Right atrium auricular region (tissue), 2 donors: ENCODE data around the gene SNRPF. TPM values are rescaled to one million over a fixed set of nuclear protein-coding genes. Genes with fewer than 3 reads are reported as not detected.
A peak's percentile ranks its signal among the peaks of the same experiment; 100 is the strongest.

Experiments
- DNase-seq: peaks from one replicate; pipeline ENCODE4 v3.0.0-alpha.2; 2019; ENCODE audit warnings: low spot score
- H3K27ac ChIP-seq, 2 donors: fragments of 200-600 bp; sonication (generic); 1 replicate in 1 of 2; 2 replicates in 1 of 2; pipeline ENCODE4 v1.5.1; 2016 to 2019
- H3K27me3 ChIP-seq, 2 donors: fragments of 200-600 bp; sonication (generic); one replicate each; pipeline versions ENCODE4 v1.5.1 to v1.6.0; 2017 to 2019
- H3K36me3 ChIP-seq: fragments of 200-600 bp; sonication (generic); one replicate; pipeline ENCODE4 v1.5.1; 2016
- H3K4me1 ChIP-seq, 2 donors: fragments of 200-600 bp; sonication (generic); one replicate each; pipeline versions ENCODE4 v1.5.1 to v1.6.0; 2017 to 2019
- H3K4me3 ChIP-seq, 2 donors: fragments of 200-600 bp; sonication (generic); 1 replicate in 1 of 2; 2 replicates in 1 of 2; pipeline ENCODE4 v1.5.1; 2017 to 2019; ENCODE audit warnings: mild to moderate bottlenecking in 1 of 2, moderate library complexity in 1 of 2
- H3K9me3 ChIP-seq, 2 donors: fragments of 200-600 bp; sonication (generic); one replicate each; pipeline ENCODE4 v1.5.1; 2019
- CTCF ChIP-seq, 2 donors: fragments of 200-600 bp; sonication (generic); IDR thresholded peaks; one replicate each; pipeline ENCODE4 v1.5.1; 2019; ENCODE audit warnings: antibody characterized with exemption in 2 of 2
- total RNA-seq, 2 donors: library from RNA; depleted of rRNA; stranded (reverse); fragments of >200 nt; gene quantifications; one replicate each; pipeline ENCODE4 v1.1.0, GENCODE V29; 2016

SNRPF gene
- total RNA-seq, 2 donors from 2014 or later, result 1.9 to 3.4 TPM

GRCh38 chr12:95820096-95820703 lies 38.6 kb upstream of the SNRPF start:
- Histone ChIP-seq H3K4me3 (no peak overlapping the region), H3K27me3 (no peaks in the 10 kb centered on the region)

GRCh38 chr12:95829395-95829794 lies 29.4 kb upstream of the SNRPF start:
- H3K36me3 ChIP-seq, result no peaks in the 10 kb centered on the region
- H3K4me3 ChIP-seq, result no peak overlapping the region
- no peaks in the 10 kb centered on the region for H3K9me3 ChIP-seq
- no peak for TF ChIP-seq CTCF (IDR thresholded peaks at IDR 0.05)
- H3K27me3 ChIP-seq, result no peaks in the 10 kb centered on the region
- no peak for DNase-seq
- no peak overlapping the region for H3K27ac ChIP-seq
- H3K4me1 ChIP-seq, result no peaks in the 10 kb centered on the region

More at GRCh38 chr12:95820096-95820703, 38.6 kb upstream of the SNRPF start:
- DNase-seq, result no peak
- Histone ChIP-seq H3K27ac (no peak overlapping the region), H3K4me1 (no peaks in the 10 kb centered on the region), H3K36me3 (no peaks in the 10 kb centered on the region), H3K9me3 (no peaks in the 10 kb centered on the region)
- TF ChIP-seq CTCF (IDR thresholded peaks at IDR 0.05), result peak; percentile 30 to 60

DNA sequence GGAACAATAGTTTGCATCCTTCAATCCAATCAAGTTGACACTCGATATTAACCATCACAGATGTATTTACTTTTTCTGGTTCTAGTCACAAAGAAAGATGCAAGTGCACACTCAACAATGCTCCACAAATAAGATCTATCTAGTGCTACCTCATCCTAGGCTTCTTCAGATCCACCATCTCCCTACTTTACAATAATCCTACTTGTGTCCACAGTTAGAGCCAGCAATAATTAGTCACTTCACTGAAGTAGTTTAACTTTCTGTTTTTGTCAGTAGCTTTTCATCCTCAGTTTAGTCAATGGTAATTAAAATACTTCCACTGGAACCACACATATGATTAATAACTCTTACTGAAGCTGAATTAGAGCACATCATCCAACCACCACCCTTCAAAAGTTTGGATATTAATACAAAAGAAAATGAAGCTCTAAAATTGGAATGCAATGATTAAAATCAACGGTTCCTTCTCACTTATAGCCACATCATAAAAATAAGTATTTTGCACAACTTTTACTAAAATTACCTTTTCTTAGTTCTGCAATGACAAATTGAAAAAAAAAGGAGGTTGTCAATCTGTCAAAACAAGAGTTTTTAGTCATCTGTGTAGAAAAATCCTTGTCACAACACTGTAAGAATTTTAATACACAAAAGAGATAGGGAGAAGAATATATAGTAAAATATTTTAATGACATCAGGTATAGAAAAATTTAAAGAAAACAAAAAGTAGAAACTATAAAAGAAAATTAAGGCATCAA lies 28.2 kb upstream of the SNRPF start:
- DNase-seq, result no peak
- H3K27ac ChIP-seq, result no peak overlapping the region

DNA sequence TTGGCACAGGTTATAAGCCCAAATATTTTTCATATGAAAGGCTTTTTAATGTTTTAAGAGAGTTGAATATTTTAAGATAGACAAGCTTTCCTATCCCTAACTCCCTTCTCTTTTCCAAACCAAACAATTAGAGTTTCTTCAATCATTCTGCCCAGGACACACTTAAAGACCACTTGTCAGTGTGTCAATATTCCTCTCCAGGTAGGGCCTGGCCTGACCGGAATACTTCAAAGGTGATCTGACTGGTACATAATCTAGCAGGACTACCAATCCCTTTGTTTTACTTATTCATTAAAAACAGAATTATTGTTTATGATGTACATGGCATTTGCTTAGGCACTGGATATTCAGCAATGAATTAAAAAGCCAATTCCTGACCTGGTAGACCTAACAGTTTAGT lies 24.2 kb upstream of the SNRPF start:
- DNase-seq, result no peak
- TF ChIP-seq CTCF (IDR thresholded peaks at IDR 0.05), result no peak
- Histone ChIP-seq H3K9me3 (no peaks in the 10 kb centered on the region), H3K36me3 (no peaks in the 10 kb centered on the region), H3K4me1 (no peaks in the 10 kb centered on the region), H3K27me3 (no peaks in the 10 kb centered on the region), H3K27ac (no peak overlapping the region), H3K4me3 (no peak overlapping the region)

More for the DNA sequence above, 28.2 kb upstream of the SNRPF start:
- H3K4me1 ChIP-seq, result no peaks in the 10 kb centered on the region
- H3K27me3 ChIP-seq, result no peaks in the 10 kb centered on the region
- no peaks in the 10 kb centered on the region for H3K9me3 ChIP-seq
- TF ChIP-seq CTCF (IDR thresholded peaks at IDR 0.05), result no peak
- H3K4me3 ChIP-seq, result no peak overlapping the region
- H3K36me3 ChIP-seq, result no peaks in the 10 kb centered on the region

- TF ChIP-seq CTCF (IDR thresholded peaks at IDR 0.05), result no peak
- no peaks in the 10 kb centered on the region for H3K4me1 ChIP-seq
- no peak overlapping the region for H3K27ac ChIP-seq
- no peak for DNase-seq
- no peaks in the 10 kb centered on the region for H3K27me3 ChIP-seq
- no peak overlapping the region for H3K4me3 ChIP-seq
- no peaks in the 10 kb centered on the region for H3K9me3 ChIP-seq
- H3K36me3 ChIP-seq, result no peaks in the 10 kb centered on the region
Measured at GRCh38 chr12:95836185-95836609, 22.6 kb upstream of the SNRPF start.
